Endothelial cell of umbilical vein (primary cell): ENCODE data around the gene TSPAN9.

Experiments
- CTCF ChIP-seq, 2 donors: IDR thresholded peaks; 1 replicate in 1 of 2; 2 replicates in 1 of 2; pipeline ENCODE4 v1.5.1; 2011; ENCODE audit warnings: low read length in 2 of 2, mild to moderate bottlenecking in 2 of 2, moderate library complexity in 2 of 2, control low read depth in 1 of 2, inconsistent platforms in 1 of 2, low read depth in 1 of 2; ENCODE audit not compliant: insufficient read depth in 1 of 2; ENCODE audit errors: extremely low read depth in 1 of 2
- EZH2 ChIP-seq: IDR thresholded peaks from 2 replicates; pipeline ENCODE4 v1.6.1; 2012; ENCODE audit warnings: borderline replicate concordance, low read depth, mild to moderate bottlenecking, moderate library complexity, low read length, inconsistent platforms; ENCODE audit not compliant: severe bottlenecking
- FOS ChIP-seq: IDR thresholded peaks from 2 replicates; pipeline ENCODE4 v1.6.1; 2011; ENCODE audit warnings: mild to moderate bottlenecking, low read length, moderate library complexity, borderline replicate concordance; ENCODE audit not compliant: insufficient read depth
- GATA2 ChIP-seq: IDR thresholded peaks from 2 replicates; pipeline ENCODE4 v1.7.0; 2011; ENCODE audit warnings: low read depth, mild to moderate bottlenecking, moderate library complexity, mixed read lengths, low read length; ENCODE audit not compliant: insufficient read length, insufficient read depth
- MAX ChIP-seq: IDR thresholded peaks from 2 replicates; pipeline ENCODE4 v1.6.1; 2011; ENCODE audit not compliant: insufficient read depth, insufficient read length
- MYC ChIP-seq: IDR thresholded peaks from one replicate; pipeline ENCODE4 v1.6.1; 2011; ENCODE audit warnings: mild to moderate bottlenecking, low read depth, low read length
- POLR2A ChIP-seq: IDR thresholded peaks from 2 replicates; pipeline ENCODE4 v1.6.1; 2012; ENCODE audit warnings: low read depth, mild to moderate bottlenecking, control low read depth, low read length
- POLR2AphosphoS5 ChIP-seq: IDR thresholded peaks from 2 replicates; pipeline ENCODE4 v1.6.1; 2012; ENCODE audit warnings: low read depth, mild to moderate bottlenecking, control low read depth, low read length, moderate library complexity; ENCODE audit not compliant: insufficient read depth

DNA sequence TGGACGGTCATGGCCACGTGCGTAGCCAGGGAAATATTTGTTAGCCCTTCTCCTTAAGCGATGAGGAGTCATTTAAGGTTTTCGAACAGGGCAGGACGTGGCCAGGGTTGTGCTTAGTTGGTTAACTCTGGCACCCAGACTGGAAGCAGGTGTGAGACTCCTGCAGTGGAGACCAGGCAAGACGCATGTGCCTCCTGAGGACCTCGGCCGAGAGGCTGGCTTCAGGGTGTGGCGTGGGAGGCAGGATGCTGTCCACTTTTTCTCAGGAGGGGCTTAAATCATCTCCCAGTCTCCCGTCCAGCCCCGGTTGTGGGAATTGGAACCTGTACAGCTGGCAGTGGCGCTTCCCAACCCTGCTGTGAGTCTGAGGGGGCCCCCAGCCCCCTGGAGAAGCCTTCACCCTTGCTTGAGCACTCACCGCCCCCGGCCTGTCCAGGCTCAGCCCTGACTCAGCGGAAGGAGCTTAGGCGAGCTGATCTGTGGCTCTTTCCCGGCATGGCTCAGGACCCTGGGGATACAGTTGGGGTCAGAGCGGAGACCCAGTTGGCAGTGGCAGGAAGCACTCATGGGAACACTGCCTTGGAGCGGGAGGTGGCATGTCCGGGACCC is 46.3 kb upstream of the TSPAN9 start:
- TF ChIP-seq POLR2A, result no peak
- no peak for TF ChIP-seq CTCF (IDR thresholded peaks at IDR 0.05; ENCODE audit: extremely low read depth in 1 of 2, insufficient read depth in 1 of 2, low read depth in 1 of 2, low read length in 2 of 2)
- TF ChIP-seq MYC, result no peak
- TF ChIP-seq MAX, result no peak
- no peak for TF ChIP-seq EZH2
- no peak for TF ChIP-seq GATA2
- TF ChIP-seq POLR2AphosphoS5, result no peak
- no peak for TF ChIP-seq FOS
